ENCODE results near the gene CXCL11.
"Not testable (repeated sequence)": the region's sequence is repeated elsewhere in the genome, so short reads cannot be mapped to it uniquely, and the experiment has no call there.

CXCL11 gene

GRCh38 chr4:76002176-76002575 lies 33.7 kb downstream of the CXCL11 start:
- Histone ChIP-seq H3K4me2 (ENCODE audit: low read length) (no peak overlapping the region), H3K27me3 (ENCODE audit: insufficient read depth, low read length) (no peaks in the 10 kb centered on the region), H3K36me3 (ENCODE audit: insufficient read depth, low read length) (no peaks in the 10 kb centered on the region), H3K79me2 (ENCODE audit: insufficient read depth, low read length) (no peaks in the 10 kb centered on the region), H3K27ac (ENCODE audit: low read depth, low read length, poor library complexity, severe bottlenecking) (no peak overlapping the region), H3K9me3 (ENCODE audit: low read length) (no peaks in the 10 kb centered on the region), H3F3A (ENCODE audit: insufficient read depth, low read length) (no peaks in the 10 kb centered on the region), H3K9ac (ENCODE audit: low read length) (no peak overlapping the region), H3K4me1 (ENCODE audit: insufficient read depth, low read length, severe bottlenecking) (no peaks in the 10 kb centered on the region), H3K9me2 (ENCODE audit: low read depth, low read length) (no peaks in the 10 kb centered on the region), H2AFZ (ENCODE audit: low read length) (no peak overlapping the region), H3K4me3 (ENCODE audit: low read depth, low read length, poor library complexity, severe bottlenecking) (no peak overlapping the region), H4K20me1 (ENCODE audit: insufficient read depth, low read length) (no peaks in the 10 kb centered on the region)
- TF ChIP-seq CTCF (IDR thresholded peaks at IDR 0.05; ENCODE audit: low read length) (no peak), EZH2 (IDR thresholded peaks at IDR 0.05; ENCODE audit: borderline replicate concordance, low read length) (no peak)

GRCh38 chr4:76001700-76002099 lies 34.2 kb downstream of the CXCL11 start:
- H3K36me3 ChIP-seq (ENCODE audit: insufficient read depth, low read length), result no peaks in the 10 kb centered on the region
- TF ChIP-seq EZH2 (IDR thresholded peaks at IDR 0.05; ENCODE audit: borderline replicate concordance, low read length), result no peak
- TF ChIP-seq CTCF (IDR thresholded peaks at IDR 0.05; ENCODE audit: low read length), result no peak
- no peaks in the 10 kb centered on the region for H3K79me2 ChIP-seq (ENCODE audit: insufficient read depth, low read length)
- no peak overlapping the region for H3K4me3 ChIP-seq (ENCODE audit: low read depth, low read length, poor library complexity, severe bottlenecking)
- H3K4me2 ChIP-seq (ENCODE audit: low read length), result no peak overlapping the region
- H4K20me1 ChIP-seq (ENCODE audit: insufficient read depth, low read length), result no peaks in the 10 kb centered on the region
- H3K27me3 ChIP-seq (ENCODE audit: insufficient read depth, low read length), result no peaks in the 10 kb centered on the region
- H3K4me1 ChIP-seq (ENCODE audit: insufficient read depth, low read length, severe bottlenecking), result no peaks in the 10 kb centered on the region
- no peak overlapping the region for H3K27ac ChIP-seq (ENCODE audit: low read depth, low read length, poor library complexity, severe bottlenecking)
- no peak overlapping the region for H3K9ac ChIP-seq (ENCODE audit: low read length)
- no peaks in the 10 kb centered on the region for H3F3A ChIP-seq (ENCODE audit: insufficient read depth, low read length)
- no peaks in the 10 kb centered on the region for H3K9me2 ChIP-seq (ENCODE audit: low read depth, low read length)
- H3K9me3 ChIP-seq (ENCODE audit: low read length), result no peaks in the 10 kb centered on the region
- H2AFZ ChIP-seq (ENCODE audit: low read length), result no peak overlapping the region

GRCh38 chr4:76000279-76000678 lies 35.6 kb downstream of the CXCL11 start:
- no peaks in the 10 kb centered on the region for H3K79me2 ChIP-seq (ENCODE audit: insufficient read depth, low read length)
- no peaks in the 10 kb centered on the region for H3K9me3 ChIP-seq (ENCODE audit: low read length)
- H3K36me3 ChIP-seq (ENCODE audit: insufficient read depth, low read length), result no peaks in the 10 kb centered on the region
- H3K9ac ChIP-seq (ENCODE audit: low read length), result no peak overlapping the region
- H3F3A ChIP-seq (ENCODE audit: insufficient read depth, low read length), result no peaks in the 10 kb centered on the region
- H3K9me2 ChIP-seq (ENCODE audit: low read depth, low read length), result no peaks in the 10 kb centered on the region
- no peaks in the 10 kb centered on the region for H4K20me1 ChIP-seq (ENCODE audit: insufficient read depth, low read length)
- H3K4me3 ChIP-seq (ENCODE audit: low read depth, low read length, poor library complexity, severe bottlenecking), result no peak overlapping the region
- H3K4me1 ChIP-seq (ENCODE audit: insufficient read depth, low read length, severe bottlenecking), result no peaks in the 10 kb centered on the region
- H3K27me3 ChIP-seq (ENCODE audit: insufficient read depth, low read length), result no peaks in the 10 kb centered on the region
- H3K4me2 ChIP-seq (ENCODE audit: low read length), result no peak overlapping the region
- TF ChIP-seq CTCF (IDR thresholded peaks at IDR 0.05; ENCODE audit: low read length), result no peak
- TF ChIP-seq EZH2 (IDR thresholded peaks at IDR 0.05; ENCODE audit: borderline replicate concordance, low read length), result no peak
- no peak overlapping the region for H3K27ac ChIP-seq (ENCODE audit: low read depth, low read length, poor library complexity, severe bottlenecking)
- H2AFZ ChIP-seq (ENCODE audit: low read length), result no peak overlapping the region

GRCh38 chr4:75998525-75999147 lies 37.2 kb downstream of the CXCL11 start:
- not testable (repeated sequence) for H3K4me2 ChIP-seq (ENCODE audit: low read length); H3K27ac ChIP-seq (ENCODE audit: low read depth, low read length, poor library complexity, severe bottlenecking); H3K4me1 ChIP-seq (ENCODE audit: insufficient read depth, low read length, severe bottlenecking); H4K20me1 ChIP-seq (ENCODE audit: insufficient read depth, low read length); H3K27me3 ChIP-seq (ENCODE audit: insufficient read depth, low read length); H3K36me3 ChIP-seq (ENCODE audit: insufficient read depth, low read length); H3K79me2 ChIP-seq (ENCODE audit: insufficient read depth, low read length); H3K9me2 ChIP-seq (ENCODE audit: low read depth, low read length); H3K9ac ChIP-seq (ENCODE audit: low read length); H3K9me3 ChIP-seq (ENCODE audit: low read length); H3K4me3 ChIP-seq (ENCODE audit: low read depth, low read length, poor library complexity, severe bottlenecking); H3F3A ChIP-seq (ENCODE audit: insufficient read depth, low read length); H2AFZ ChIP-seq (ENCODE audit: low read length)

All from OCI-LY1 (cell line).